Left ventricle myocardium inferior (tissue), 1 donor: ENCODE data around the gene KLKB1. TPM values are rescaled to one million over a fixed set of nuclear protein-coding genes. Genes with fewer than 3 reads are reported as not detected.
A peak's percentile ranks its signal among the peaks of the same experiment; 100 is the strongest.

Experiments used
- DNase-seq: peaks from one replicate; pipeline ENCODE4 v3.0.0-alpha.2; 2020
- H3K27ac ChIP-seq: fragments of 200-600 bp; replicated peaks from 2 replicates; pipeline ENCODE4 v1.8.0; 2021
- H3K27me3 ChIP-seq: fragments of 200-600 bp; 2 replicates; pipeline ENCODE4 v1.8.0; 2021; ENCODE audit warnings: low read depth
- H3K36me3 ChIP-seq: fragments of 200-600 bp; 2 replicates; pipeline ENCODE4 v1.8.0; 2021
- H3K4me1 ChIP-seq: fragments of 200-600 bp; 2 replicates; pipeline ENCODE4 v1.8.0; 2021
- H3K4me3 ChIP-seq: fragments of 200-600 bp; 2 replicates; pipeline ENCODE4 v1.8.0; 2021; ENCODE audit warnings: mild to moderate bottlenecking, moderate library complexity
- H3K9me3 ChIP-seq: fragments of 200-600 bp; replicated peaks from 2 replicates; pipeline ENCODE4 v1.8.0; 2021
- intact Hi-C: fragments of 100-400 bp; cut with micrococcal nuclease; formaldehyde crosslinking; loops from one replicate; pipeline ENCODE4 v1.11.0; 2022
- total RNA-seq: library from RNA; stranded (reverse); fragmentation: NEBNext Ultra II Directional; extraction: Animal tissue kit (Norgen Biotek cat#: 25700); gene quantifications from one replicate; pipeline ENCODE4 v1.2.1, GENCODE V29; 2021
- TF ChIP-seq, protein P1 (sequence below): fragments of 200-600 bp; IDR thresholded peaks from 2 replicates; pipeline ENCODE4 v1.8.0; 2021; ENCODE audit warnings: antibody characterized with exemption, mild to moderate bottlenecking, borderline replicate concordance
- donor health status: DM: no; HTN: yes; CAD: no; lungs with severe emphysema.

KLKB1 gene
- total RNA-seq, 1 donor from 2014 or later = 0.74 TPM

GRCh38 chr4:186226521-186227189 lies 652 bp upstream of the KLKB1 start:
- H3K27ac ChIP-seq = no peak overlapping the region
- H3K4me3 ChIP-seq = no peak overlapping the region
- H3K9me3 ChIP-seq = peaks cover 20% of the 10 kb centered on the region
- H3K27me3 ChIP-seq = no peaks in the 10 kb centered on the region
- no peak for DNase-seq
- peaks cover 17% of the 10 kb centered on the region for H3K4me1 ChIP-seq
- TF ChIP-seq, protein P1, sequence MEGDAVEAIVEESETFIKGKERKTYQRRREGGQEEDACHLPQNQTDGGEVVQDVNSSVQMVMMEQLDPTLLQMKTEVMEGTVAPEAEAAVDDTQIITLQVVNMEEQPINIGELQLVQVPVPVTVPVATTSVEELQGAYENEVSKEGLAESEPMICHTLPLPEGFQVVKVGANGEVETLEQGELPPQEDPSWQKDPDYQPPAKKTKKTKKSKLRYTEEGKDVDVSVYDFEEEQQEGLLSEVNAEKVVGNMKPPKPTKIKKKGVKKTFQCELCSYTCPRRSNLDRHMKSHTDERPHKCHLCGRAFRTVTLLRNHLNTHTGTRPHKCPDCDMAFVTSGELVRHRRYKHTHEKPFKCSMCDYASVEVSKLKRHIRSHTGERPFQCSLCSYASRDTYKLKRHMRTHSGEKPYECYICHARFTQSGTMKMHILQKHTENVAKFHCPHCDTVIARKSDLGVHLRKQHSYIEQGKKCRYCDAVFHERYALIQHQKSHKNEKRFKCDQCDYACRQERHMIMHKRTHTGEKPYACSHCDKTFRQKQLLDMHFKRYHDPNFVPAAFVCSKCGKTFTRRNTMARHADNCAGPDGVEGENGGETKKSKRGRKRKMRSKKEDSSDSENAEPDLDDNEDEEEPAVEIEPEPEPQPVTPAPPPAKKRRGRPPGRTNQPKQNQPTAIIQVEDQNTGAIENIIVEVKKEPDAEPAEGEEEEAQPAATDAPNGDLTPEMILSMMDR = no peak
- no peaks in the 10 kb centered on the region for H3K36me3 ChIP-seq
- intact Hi-C loops = no loop called here

DNA sequence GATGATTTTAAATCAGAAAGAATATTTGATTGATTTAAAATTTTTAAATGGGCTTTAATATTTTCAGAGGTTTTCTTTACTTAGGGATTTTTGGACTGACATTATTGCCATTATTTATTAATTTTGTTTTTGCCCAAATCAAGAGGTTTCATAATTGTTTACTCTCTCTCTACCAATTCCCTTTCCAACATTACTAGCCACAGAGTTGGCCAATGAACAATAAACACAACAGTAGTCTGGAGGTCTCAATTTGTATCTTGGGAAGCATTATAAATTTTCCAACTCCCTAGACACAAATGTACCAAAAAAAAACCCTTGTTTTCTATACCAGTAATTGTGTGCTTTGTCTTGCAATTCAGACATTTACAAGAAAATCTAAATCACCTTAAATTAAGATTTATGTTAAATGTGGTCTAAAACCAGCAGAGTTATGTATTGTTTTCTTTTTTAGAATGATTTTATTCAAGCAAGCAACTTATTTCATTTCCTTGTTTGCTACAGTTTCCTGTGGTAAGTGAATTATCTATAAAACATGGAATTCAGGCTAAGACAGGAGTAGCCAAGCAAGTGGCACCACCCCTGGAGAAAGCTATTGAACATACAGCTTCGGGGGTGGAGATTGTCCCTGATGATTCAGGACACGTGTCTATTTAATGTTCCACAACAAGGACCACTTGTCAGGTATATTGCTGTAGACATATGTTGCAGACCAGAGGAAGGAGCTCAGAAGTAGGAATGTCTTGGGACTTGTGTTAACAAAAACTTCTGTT lies 622 bp downstream of the KLKB1 start:
- Histone ChIP-seq H3K4me3 (peak overlapping the region; percentile 39), H3K9me3 (peaks cover 20% of the 10 kb centered on the region), H3K27ac (no peak overlapping the region), H3K4me1 (peaks cover 17% of the 10 kb centered on the region), H3K27me3 (no peaks in the 10 kb centered on the region), H3K36me3 (no peaks in the 10 kb centered on the region)
- TF ChIP-seq, protein P1 = no peak
- intact Hi-C loops = no loop called here
- no peak for DNase-seq

DNA sequence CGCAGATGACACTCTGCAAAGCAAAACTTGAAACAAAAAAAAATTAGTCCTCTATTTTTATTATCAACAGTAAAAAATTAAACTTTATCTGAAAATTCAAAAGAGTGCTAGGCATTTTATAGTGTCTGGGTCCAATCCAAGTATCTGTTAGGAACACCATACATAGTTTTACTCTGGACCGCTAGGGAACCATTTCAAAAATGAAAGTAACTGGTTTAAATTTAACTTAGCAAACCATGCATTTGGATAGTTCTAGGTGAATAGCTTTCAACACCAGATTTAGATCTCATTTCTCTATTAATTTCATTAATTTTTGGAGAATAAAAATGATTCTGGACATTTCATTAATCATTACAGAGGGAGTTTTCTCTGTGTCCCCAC lies 1.2 kb downstream of the KLKB1 start:
- TF ChIP-seq, protein P1 = no peak
- no peak for DNase-seq
- Histone ChIP-seq H3K4me1 (peaks cover 17% of the 10 kb centered on the region), H3K27ac (no peak overlapping the region), H3K9me3 (peaks cover 20% of the 10 kb centered on the region), H3K36me3 (no peaks in the 10 kb centered on the region), H3K4me3 (peak overlapping the region; percentile 39), H3K27me3 (no peaks in the 10 kb centered on the region)
- intact Hi-C loops = no loop called here

DNA sequence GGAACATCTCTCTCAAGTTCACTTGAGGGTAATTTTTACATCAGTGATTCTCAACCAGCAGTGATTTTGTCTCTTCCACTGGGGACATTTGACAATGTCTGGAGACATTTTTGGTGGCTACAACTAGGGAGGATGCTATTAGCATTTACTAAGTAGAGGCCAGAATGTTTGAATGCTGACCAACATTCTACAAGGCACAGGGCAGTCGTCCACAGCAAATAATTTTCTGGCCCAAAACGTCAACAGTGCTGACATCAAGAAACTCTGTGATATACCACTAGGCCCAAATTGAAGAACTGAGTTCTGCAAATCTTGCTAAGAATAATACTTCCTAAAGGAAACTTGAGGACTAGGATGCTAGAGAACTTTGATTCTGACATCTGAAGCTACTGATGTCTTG lies 7.1 kb downstream of the KLKB1 start:
- H3K27me3 ChIP-seq = no peaks in the 10 kb centered on the region
- no peak overlapping the region for H3K27ac ChIP-seq
- TF ChIP-seq, protein P1 = no peak
- no peak for DNase-seq
- H3K9me3 ChIP-seq = no peaks in the 10 kb centered on the region
- no peaks in the 10 kb centered on the region for H3K4me1 ChIP-seq
- no peak overlapping the region for H3K4me3 ChIP-seq
- H3K36me3 ChIP-seq = peaks cover 5% of the 10 kb centered on the region
- intact Hi-C loops = no loop called here

DNA sequence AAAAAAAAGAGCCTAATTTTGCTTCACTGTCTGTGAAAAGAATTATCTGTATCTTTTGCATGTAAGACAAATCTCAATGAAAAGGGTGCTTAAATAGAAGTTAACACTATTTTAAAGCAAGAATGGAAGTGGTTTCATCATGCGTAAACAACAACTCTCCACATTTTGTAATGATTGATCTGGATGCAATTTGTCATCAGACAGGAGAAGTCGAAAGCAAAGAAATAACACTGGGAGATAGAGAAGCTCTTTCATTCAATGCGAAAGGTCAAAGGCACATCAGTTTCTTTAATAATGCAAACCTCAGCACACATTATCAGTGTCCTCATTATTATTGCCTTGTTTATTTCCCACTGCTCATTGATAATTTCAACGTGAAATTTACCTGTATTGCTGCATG lies 8.8 kb downstream of the KLKB1 start:
- Histone ChIP-seq H3K9me3 (no peaks in the 10 kb centered on the region), H3K27me3 (no peaks in the 10 kb centered on the region), H3K36me3 (peaks cover 5% of the 10 kb centered on the region), H3K4me3 (no peak overlapping the region), H3K27ac (no peak overlapping the region), H3K4me1 (no peaks in the 10 kb centered on the region)
- TF ChIP-seq, protein P1 = no peak
- DNase-seq = no peak
- intact Hi-C loops = no loop called here
